Panc1 (cell line): ENCODE data around the gene ROS1. TPM values are rescaled to one million over a fixed set of nuclear protein-coding genes. Genes with fewer than 3 reads are reported as not detected.

Source experiments
- ATAC-seq: fragments of 200-7000 bp; cut with Tn5 transposase; 2 replicates; pipeline ENCODE4 v1.9.1; 2020; ENCODE audit warnings: mild to moderate bottlenecking, moderate library complexity
- BruUV-seq: library from RNA; stranded (reverse); fragments of 400-500 nt; replicated peaks from 2 replicates; lab custom pipeline; 2021; lab: Mats Ljungman, UMichigan
- CTCF ChIA-PET: fragments of 300-600 bp; sonication (Branson Sonifier 250); formaldehyde crosslinking; loops from one replicate; lab custom pipeline; 2022; ENCODE audit warnings: antibody characterized with exemption; lab: Charles Lee
- POLR2A ChIA-PET: fragments of 300-600 bp; sonication (Branson Sonifier 250); formaldehyde crosslinking; loops from one replicate; lab custom pipeline; 2022; ENCODE audit warnings: antibody characterized with exemption; lab: Charles Lee
- DNase-seq: peaks from one replicate; pipeline ENCODE4 v3.0.0-alpha.2; 2010; ENCODE audit warnings: low read depth, low spot score
- H3K27ac ChIP-seq: 2 replicates; pipeline ENCODE4 v1.5.1; 2011; ENCODE audit warnings: mild to moderate bottlenecking, low read length, inconsistent platforms
- H3K27me3 ChIP-seq: fragments of 200-500 bp; sonication (Bioruptor generic); 2 replicates; pipeline ENCODE4 v1.6.0; 2014; ENCODE audit warnings: low read length, inconsistent platforms; ENCODE audit not compliant: control insufficient read depth, insufficient read depth
- H3K36me3 ChIP-seq: fragments of 200-500 bp; sonication (Bioruptor generic); 2 replicates; pipeline ENCODE4 v1.5.1; 2014; ENCODE audit warnings: inconsistent platforms, mild to moderate bottlenecking, low read length, moderate library complexity; ENCODE audit not compliant: control insufficient read depth, insufficient read depth
- H3K4me1 ChIP-seq: 2 replicates; pipeline ENCODE4 v1.5.1; 2011; ENCODE audit warnings: inconsistent platforms, mild to moderate bottlenecking, low read length, moderate library complexity; ENCODE audit not compliant: control insufficient read depth, insufficient read depth
- H3K4me3 ChIP-seq, 2 experiments: 2 replicates each; pipeline ENCODE4 v1.5.1; 2011 to 2012; ENCODE audit warnings: low read depth in 2 of 2, low read length in 2 of 2, mild to moderate bottlenecking in 2 of 2, inconsistent platforms in 1 of 2, moderate library complexity in 1 of 2
- H3K9me3 ChIP-seq: fragments of 200-500 bp; sonication (Bioruptor generic); 2 replicates; pipeline ENCODE4 v1.5.1; 2014; ENCODE audit warnings: low read depth, mild to moderate bottlenecking, inconsistent platforms, low read length, moderate library complexity; ENCODE audit not compliant: control insufficient read depth, insufficient read depth
- CTCF ChIP-seq: fragments of 450-650 bp; IDR thresholded peaks from 2 replicates; pipeline ENCODE4 v1.5.1; 2017; ENCODE audit warnings: mild to moderate bottlenecking
- POLR2AphosphoS5 ChIP-seq: IDR thresholded peaks from 2 replicates; pipeline ENCODE4 v1.6.1; 2012; ENCODE audit warnings: mild to moderate bottlenecking, low read depth, low read length, moderate library complexity
- REST ChIP-seq, 2 experiments: IDR thresholded peaks; 2 replicates each; pipeline ENCODE4 v1.6.1; 2011 to 2012; ENCODE audit warnings: low read depth in 2 of 2, control low read depth in 1 of 2, low read length in 1 of 2, mild to moderate bottlenecking in 1 of 2, moderate library complexity in 1 of 2; ENCODE audit not compliant: insufficient read depth in 1 of 2
- SIN3A ChIP-seq: IDR thresholded peaks from 2 replicates; pipeline ENCODE4 v1.6.1; 2012; ENCODE audit warnings: low read depth, mild to moderate bottlenecking, low read length, moderate library complexity, borderline replicate concordance; ENCODE audit not compliant: insufficient read depth
- TCF7L2 ChIP-seq: IDR thresholded peaks from 2 replicates; pipeline ENCODE4 v1.6.1; 2011; ENCODE audit warnings: mild to moderate bottlenecking, low read depth, low read length, inconsistent platforms
- in situ Hi-C: cut with HindIII; loops from 2 replicates; pipeline ENCODE4 v1.10.0; 2016; ENCODE audit warnings: low sequenced_read_pairs, low pct_unique_long_range_greater_than_20kb
- intact Hi-C: fragments of 100-400 bp; cut with micrococcal nuclease; formaldehyde crosslinking; loops from one replicate; pipeline ENCODE4 v1.10.0; 2022; ENCODE audit not compliant: unreplicated experiment
- total RNA-seq: library from RNA; stranded (reverse); gene quantifications from one replicate; pipeline ENCODE4 v1.2.1, GENCODE V29; 2021; ENCODE audit not compliant: unreplicated experiment

Gene ROS1
- total RNA-seq, 1 experiment from 2014 or later, result 0.10 TPM

GRCh38 chr6:117329926-117330325 is 95.8 kb downstream of the ROS1 start:
- intact Hi-C loops, result no loop called here

GRCh38 chr6:117328500-117328899 is 97.2 kb downstream of the ROS1 start:
- no peaks in the 10 kb centered on the region for H3K9me3 ChIP-seq
- in situ Hi-C loops, result no loop called here
- intact Hi-C loops, result no loop called here

More at GRCh38 chr6:117329926-117330325, 95.8 kb downstream of the ROS1 start:
- H3K9me3 ChIP-seq, result no peaks in the 10 kb centered on the region
- no TSS peak for BruUV-seq
- in situ Hi-C loops, result no loop called here
- POLR2A ChIA-PET, result no interaction called here
- H3K27ac ChIP-seq, result no peak overlapping the region
- no peak for DNase-seq
- H3K4me1 ChIP-seq, result no peaks in the 10 kb centered on the region
- CTCF ChIA-PET, result no interaction called here
- no peaks in the 10 kb centered on the region for H3K36me3 ChIP-seq
- H3K4me3 ChIP-seq, result no peak overlapping the region
- TF ChIP-seq REST (IDR thresholded peaks at IDR 0.05; ENCODE audit: insufficient read depth in 1 of 2, low read depth in 2 of 2, low read length in 1 of 2), result no peak
- no peak for TF ChIP-seq POLR2AphosphoS5
- no peak for TF ChIP-seq CTCF
- no peak for TF ChIP-seq TCF7L2
- TF ChIP-seq SIN3A, result no peak
- no peak for ATAC-seq
- H3K27me3 ChIP-seq, result no peaks in the 10 kb centered on the region

More at GRCh38 chr6:117328500-117328899, 97.2 kb downstream of the ROS1 start:
- no peaks in the 10 kb centered on the region for H3K4me1 ChIP-seq
- H3K27ac ChIP-seq, result no peak overlapping the region
- no peak overlapping the region for H3K4me3 ChIP-seq
- no peak for ATAC-seq
- BruUV-seq, result no TSS peak
- DNase-seq, result no peak
- TF ChIP-seq TCF7L2, result no peak
- no peak for TF ChIP-seq SIN3A
- no peak for TF ChIP-seq CTCF
- no peak for TF ChIP-seq POLR2AphosphoS5
- no peak for TF ChIP-seq REST (IDR thresholded peaks at IDR 0.05; ENCODE audit: insufficient read depth in 1 of 2, low read depth in 2 of 2, low read length in 1 of 2)
- ChIA-PET CTCF (no interaction called here), POLR2A (no interaction called here)
- no peaks in the 10 kb centered on the region for H3K27me3 ChIP-seq
- H3K36me3 ChIP-seq, result no peaks in the 10 kb centered on the region
